HG03045 (cell line): ENCODE results near the gene MINAR2.

Source experiments
- ATAC-seq: cut with Tn5 transposase; IDR thresholded peaks from one replicate; pipeline ENCODE4 v1.9.1; 2021; ENCODE audit warnings: mild to moderate bottlenecking, moderate library complexity; ENCODE audit not compliant: unreplicated experiment

MINAR2 gene

GRCh38 chr5:129747572-129748407 is at the start of gene MINAR2:
MINAR2 (plus strand) TSS chr5:129748094; CDS start chr5:129748191, 97 bp downstream.
- ATAC-seq, result no peak

- no peak for ATAC-seq
These were observed 49.2 kb upstream of the MINAR2 start for GRCh38 chr5:129698661-129699060.

- ATAC-seq, result no peak
These were observed 31.7 kb upstream of the MINAR2 start for GRCh38 chr5:129716235-129716634.

- no peak for ATAC-seq
These were observed 31.2 kb upstream of the MINAR2 start for GRCh38 chr5:129716651-129717050.

- ATAC-seq, result no peak
These were observed 30.1 kb upstream of the MINAR2 start for GRCh38 chr5:129717751-129718310.

- no peak for ATAC-seq
These were observed 29.3 kb upstream of the MINAR2 start for GRCh38 chr5:129718471-129719090.

GRCh38 chr5:129724222-129724621 is 23.7 kb upstream of the MINAR2 start:
- no peak for ATAC-seq

- no peak for ATAC-seq
These were observed 23.2 kb upstream of the MINAR2 start for GRCh38 chr5:129724647-129725046.

GRCh38 chr5:129739773-129740172 is 8.1 kb upstream of the MINAR2 start:
- ATAC-seq, result no peak

- no peak for ATAC-seq
These were observed 4.2 kb upstream of the MINAR2 start for GRCh38 chr5:129743541-129744187.

GRCh38 chr5:129745997-129746396 is 1.9 kb upstream of the MINAR2 start:
- no peak for ATAC-seq

GRCh38 chr5:129746876-129747275 is 1.0 kb upstream of the MINAR2 start:
- no peak for ATAC-seq

GRCh38 chr5:129748913-129749880 is 1.3 kb downstream of the MINAR2 start:
- ATAC-seq, result no peak

GRCh38 chr5:129760636-129761325 is 12.9 kb downstream of the MINAR2 start:
- ATAC-seq, result no peak

- ATAC-seq, result no peak
These were observed 15.8 kb downstream of the MINAR2 start for GRCh38 chr5:129763651-129764050.

- no peak for ATAC-seq
These were observed 18.9 kb downstream of the MINAR2 start for GRCh38 chr5:129766798-129767197.

- peak; percentile 85 for ATAC-seq
These were observed 20.1 kb downstream of the MINAR2 start for GRCh38 chr5:129767927-129768380.

- ATAC-seq, result no peak
These were observed 20.8 kb downstream of the MINAR2 start for GRCh38 chr5:129768735-129769134.

- ATAC-seq, result no peak
These were observed 22.3 kb downstream of the MINAR2 start for GRCh38 chr5:129770024-129770820.
